ENCODE results near the gene MOCS1. TPM values are rescaled to one million over a fixed set of nuclear protein-coding genes. Genes with fewer than 3 reads are reported as not detected.
A peak's percentile ranks its signal among the peaks of the same experiment; 100 is the strongest.
"Not testable (repeated sequence)": the region's sequence is repeated elsewhere in the genome, so short reads cannot be mapped to it uniquely, and the experiment has no call there.

The MOCS1 gene
- 10 to 100 TPM; 18.3 to 27.3 TPM for total RNA-seq
- long read RNA-seq, donor 1, full-length matches to known transcripts = 10 of 20 reads
- long read RNA-seq, donor 1, partial matches to known transcripts = 3 of 20 reads
- long read RNA-seq, donor 1, other reads (novel, unspliced or antisense) = 7 of 20 reads
- long read RNA-seq, donor 2, full-length matches to known transcripts = 12 of 30 reads
- long read RNA-seq, donor 2, partial matches to known transcripts = 13 of 30 reads
- long read RNA-seq, donor 2, other reads (novel, unspliced or antisense) = 5 of 30 reads

DNA sequence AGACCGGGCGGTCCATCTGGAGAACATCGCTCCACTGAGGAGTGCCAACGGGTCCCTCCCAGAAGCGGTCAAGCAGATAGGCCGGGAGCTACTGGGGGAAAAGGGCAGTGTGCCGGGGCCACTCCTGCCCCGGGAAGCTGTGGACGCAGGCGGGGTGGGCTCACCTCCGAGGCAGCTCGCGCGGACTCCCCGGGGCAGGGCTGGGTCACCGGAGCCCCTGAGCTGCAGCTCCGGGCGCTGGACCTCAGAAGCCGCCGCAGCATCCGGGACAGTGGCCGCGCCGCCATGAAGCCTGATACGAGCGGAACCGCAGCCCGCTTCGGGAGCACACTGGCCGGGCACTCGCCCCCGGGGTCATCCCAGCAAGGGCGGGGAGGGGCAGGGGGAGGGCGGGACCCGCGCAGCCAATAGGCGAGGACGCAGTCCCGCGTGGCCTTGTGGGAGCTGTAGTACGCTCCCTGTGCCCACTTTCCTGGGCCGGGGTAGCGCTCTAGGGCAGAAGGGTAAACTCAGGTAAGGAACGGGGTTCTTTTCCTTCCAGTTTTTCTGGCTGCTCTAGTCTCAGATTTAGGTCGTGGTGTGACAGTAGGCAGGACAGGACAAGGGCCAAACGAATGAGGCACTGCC is at the start of gene MOCS1:
Gene MOCS1 (minus strand): TSS at position 332 of the 627 bp plus-strand sequence. CDS start 45 bp downstream, at position 287.
- intact Hi-C loops (cut with DNase I) = no loop called here
- DNase-seq (ENCODE audit: low spot score) = peak; percentile 93

DNA sequence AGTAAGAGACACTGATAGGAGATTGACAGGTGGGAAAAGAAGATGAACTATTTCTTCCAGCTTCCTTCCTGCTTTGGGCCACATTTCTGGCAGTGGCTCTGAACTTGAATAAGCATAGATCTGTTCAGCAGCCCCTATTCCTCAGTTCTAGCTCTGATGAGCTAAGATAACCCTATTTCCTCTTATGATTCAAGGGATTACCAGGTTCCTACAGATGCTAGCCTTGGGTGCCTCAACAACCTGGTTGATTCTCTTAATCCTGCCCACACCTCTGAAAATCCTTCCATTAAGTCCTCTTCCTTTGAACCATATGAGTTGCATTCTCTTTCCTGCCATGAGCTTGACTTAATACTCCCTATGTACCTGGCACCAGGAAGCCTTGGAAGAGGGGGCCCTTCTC is 49.8 kb upstream of the MOCS1 start:
- intact Hi-C loops (cut with DNase I) = loop anchor here in 1 of 2 donors (10.0 kb wide), 1 partner anchor 321 kb away; no protein-coding TSS in a partner anchor
- no peak for DNase-seq (ENCODE audit: low spot score)

DNA sequence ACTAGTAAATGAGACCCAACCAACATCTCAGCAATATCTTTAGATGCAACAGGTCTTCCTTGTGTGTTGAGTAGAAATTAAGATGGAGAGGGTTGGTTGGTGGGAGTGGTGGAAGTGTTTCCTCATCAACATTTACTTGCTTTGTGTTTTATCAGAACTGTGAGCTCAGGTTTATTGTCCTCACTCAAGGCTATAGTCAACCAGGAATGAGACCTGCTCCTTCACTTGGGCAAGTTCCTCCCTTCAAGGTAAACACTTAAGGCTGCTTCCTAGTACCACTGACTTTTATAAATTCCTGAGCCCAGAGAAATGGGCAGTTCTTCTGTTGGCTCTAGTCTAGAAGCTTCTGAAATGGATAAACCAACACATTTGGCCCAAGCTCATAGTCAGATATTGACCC is 48.9 kb upstream of the MOCS1 start:
- intact Hi-C loops (cut with DNase I) = loop anchor here in 1 of 2 donors (10.0 kb wide), 1 partner anchor 322 kb away; no protein-coding TSS in a partner anchor
- DNase-seq (ENCODE audit: low spot score) = no peak

DNA sequence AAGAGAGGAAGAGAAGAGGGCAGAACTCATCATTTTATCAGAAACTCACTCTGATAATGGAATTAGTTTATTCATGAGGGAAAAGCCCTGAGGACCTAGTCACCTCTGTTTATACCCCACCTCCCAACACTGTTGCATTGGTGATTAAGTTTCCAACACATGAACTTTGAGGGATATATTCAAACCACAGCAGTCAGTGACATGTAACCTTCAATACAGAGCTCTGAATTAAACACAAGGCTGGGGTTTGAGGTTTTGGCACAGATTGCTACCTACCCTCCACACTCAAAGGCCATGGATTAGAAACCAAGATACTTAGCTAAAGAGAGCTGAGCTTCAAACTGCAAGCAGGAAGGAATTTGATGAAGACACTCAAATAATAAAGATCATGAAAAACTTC is 48.5 kb upstream of the MOCS1 start:
- DNase-seq (ENCODE audit: low spot score) = no peak

DNA sequence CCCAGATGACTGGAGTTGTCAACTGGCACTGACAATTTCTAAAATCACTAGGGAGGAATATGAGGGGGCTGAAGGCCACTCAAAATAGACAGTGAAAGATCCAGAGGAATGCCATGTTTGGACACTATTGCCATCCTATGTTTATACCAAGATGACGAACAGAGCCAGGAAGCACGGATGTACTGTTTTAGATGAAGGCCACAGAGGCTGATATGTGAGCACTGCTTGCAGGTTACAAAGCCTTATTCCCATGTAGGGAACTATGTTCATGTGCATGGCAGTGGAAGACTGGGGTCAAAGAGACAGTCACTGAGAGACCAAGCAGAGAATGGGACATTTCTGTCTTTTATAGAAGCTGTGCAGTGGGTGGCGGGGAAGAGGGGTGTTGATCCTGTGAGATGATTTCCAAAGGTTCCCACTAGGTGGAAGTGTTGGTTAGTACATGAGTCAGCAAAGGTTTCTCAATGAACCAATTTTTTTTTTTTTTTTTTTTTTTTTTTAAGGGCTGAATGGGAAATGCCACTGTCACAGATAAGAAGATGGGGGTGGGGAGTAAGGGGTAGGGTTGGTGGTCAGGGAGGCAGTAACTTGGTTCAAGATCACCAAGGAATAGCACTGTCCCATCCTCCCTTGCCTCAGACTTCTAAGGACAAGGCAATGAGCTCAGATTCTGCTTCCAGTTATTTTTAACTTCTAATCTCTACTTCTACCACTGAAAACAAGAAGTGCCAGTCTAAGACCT is 46.7 kb upstream of the MOCS1 start:
- intact Hi-C loops (cut with DNase I) = loop anchor here in 1 of 2 donors (10.0 kb wide), 1 partner anchor 324 kb away; no protein-coding TSS in a partner anchor
- DNase-seq (ENCODE audit: low spot score) = no peak

More for the DNA sequence above, 48.5 kb upstream of the MOCS1 start:
- intact Hi-C loops (cut with DNase I) = loop anchor here in 1 of 2 donors (10.0 kb wide), 1 partner anchor 322 kb away; no protein-coding TSS in a partner anchor

DNA sequence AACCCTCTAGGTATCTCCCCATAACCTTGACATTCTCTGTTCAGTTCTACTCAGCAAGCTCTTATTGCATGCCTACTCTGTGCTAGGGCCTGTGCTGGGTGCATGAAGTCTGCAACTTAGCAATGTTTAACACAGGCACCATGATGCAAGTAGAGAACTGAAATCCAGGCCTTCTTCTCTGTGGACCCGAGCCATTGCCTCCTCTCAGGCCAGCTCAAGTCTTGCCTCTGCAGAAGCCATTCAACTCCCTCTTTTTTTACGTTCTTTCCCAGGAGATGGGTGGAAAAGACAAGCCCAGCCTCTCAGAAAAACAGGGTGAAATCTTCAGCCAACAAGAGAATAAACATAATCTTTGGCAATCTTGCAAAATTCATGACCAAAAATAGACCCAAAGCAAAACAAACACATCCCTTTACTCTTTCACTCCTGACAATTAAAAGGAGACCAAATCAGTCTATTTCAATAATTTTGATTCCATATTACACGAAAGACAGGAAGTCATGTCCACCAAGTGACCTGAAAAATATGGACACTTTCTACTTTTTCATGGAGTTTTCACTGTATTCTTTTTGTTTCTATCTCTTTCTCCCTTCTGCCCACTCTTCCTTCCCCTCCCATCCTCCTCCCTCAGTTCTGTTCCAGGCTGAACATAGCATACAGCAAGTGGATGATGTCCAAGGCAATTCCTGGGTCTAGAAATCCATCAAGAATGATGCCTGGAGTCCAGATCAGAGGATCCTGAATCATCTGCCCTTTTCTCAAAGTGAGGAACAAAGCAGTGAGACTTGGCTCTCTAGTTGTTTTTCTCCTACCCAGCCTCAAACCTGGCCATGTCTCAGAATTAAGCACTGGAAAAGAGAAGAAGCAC is 45.4 kb upstream of the MOCS1 start:
- intact Hi-C loops (cut with DNase I) = loop anchor here in 1 of 2 donors (10.0 kb wide), 1 partner anchor 325 kb away; no protein-coding TSS in a partner anchor
- no peak for DNase-seq (ENCODE audit: low spot score)

DNA sequence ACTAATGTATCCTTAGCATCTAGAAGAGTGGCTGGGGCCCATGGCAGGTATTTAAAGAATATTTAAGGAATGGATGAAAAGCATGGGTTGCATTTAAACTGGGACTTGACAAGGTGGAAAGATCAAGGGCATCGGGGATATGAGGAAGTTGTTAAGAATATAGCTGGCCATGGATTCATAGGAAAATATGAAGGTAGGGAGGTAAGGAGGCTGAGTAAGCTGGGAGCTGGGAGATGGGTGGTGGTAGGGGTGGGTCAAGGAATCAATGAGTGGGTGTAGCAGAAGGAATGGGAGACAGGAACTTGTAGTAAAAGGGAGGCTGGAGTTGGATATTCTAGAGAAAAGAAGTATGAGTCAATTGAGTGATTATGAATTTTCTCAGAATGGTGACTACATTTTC is 44.0 kb upstream of the MOCS1 start:
- no peak for DNase-seq (ENCODE audit: low spot score)
- intact Hi-C loops (cut with DNase I) = no loop called here

DNA sequence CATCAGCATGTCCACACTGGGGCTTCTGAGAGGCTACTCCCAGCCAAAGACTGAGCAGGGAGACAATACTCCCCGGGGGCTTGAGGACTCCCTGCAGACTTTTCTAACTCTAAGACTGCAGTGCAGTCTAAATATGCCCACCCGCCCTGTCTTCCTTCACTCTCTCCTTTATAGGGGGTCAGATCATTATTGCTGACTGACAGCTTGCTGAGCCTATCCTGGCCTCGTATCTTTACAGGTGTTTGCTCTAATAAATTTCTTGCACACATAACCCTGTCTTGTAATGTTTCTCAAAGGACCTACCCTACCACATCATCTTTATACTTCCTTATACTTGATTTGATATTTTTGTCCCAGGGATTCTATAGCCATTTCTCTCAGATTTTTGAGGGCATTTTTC is 39.4 kb upstream of the MOCS1 start:
- no peak for DNase-seq (ENCODE audit: low spot score)
- intact Hi-C loops (cut with DNase I) = no loop called here

DNA sequence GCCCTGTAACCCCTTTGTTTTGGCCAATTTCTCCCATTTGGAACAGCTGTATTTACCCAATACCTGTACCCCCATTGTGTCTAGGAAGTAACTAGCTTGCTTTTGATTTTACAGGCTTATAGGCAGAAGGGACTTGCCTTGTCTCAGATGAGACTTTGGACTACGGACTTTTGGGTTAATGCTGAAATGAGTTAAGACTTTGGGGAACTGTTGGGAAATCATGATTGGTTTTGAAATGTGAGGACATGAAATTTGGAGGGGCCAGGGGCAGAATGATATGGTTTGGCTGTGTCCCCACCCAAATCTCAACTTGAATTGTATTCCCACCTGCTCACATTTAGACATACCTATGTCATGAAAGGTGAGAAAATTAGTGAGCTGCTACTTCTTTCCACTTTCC is 38.5 kb upstream of the MOCS1 start:
- intact Hi-C loops (cut with DNase I); DNase-seq (ENCODE audit: low spot score): not testable (repeated sequence)

DNA sequence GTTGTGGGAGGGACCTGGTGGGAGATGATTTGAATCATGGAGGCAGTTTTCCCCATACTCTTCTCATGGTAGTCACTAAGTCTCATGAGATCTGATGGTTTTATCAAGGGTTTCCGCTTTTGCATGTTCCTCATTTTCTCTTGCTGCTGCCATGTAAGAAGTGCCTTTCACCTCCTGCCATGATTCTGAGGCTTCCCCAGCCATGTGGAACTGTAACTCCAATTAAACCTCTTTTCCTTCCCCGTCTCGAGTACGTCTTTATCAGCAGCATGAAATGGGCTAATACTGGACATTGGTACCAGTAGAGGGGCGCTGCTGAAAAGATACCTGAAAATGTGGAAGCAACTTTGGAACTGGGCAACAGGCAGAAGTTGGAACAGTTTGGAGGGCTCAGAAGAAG is 36.9 kb upstream of the MOCS1 start:
- DNase-seq (ENCODE audit: low spot score); intact Hi-C loops (cut with DNase I): not testable (repeated sequence)

DNA sequence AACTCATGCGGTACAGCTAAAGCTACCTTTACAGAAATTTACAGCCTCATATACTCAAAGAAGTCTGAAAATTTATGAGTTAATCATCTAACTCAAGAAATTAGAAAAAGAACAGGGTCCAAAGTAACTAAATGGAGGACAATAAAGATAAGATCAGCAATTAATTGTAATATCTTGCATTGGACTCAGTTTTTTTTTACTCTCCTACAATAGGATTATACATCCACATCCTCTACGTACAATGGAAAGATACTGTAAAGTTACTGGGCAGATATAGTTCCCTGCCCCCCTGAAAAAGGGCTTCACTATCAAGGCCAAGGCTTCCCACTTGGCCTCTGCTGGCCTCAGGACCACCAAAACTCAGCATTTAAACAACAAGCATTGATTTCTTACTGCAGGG is 31.5 kb upstream of the MOCS1 start:
- no peak for DNase-seq (ENCODE audit: low spot score)
- intact Hi-C loops (cut with DNase I) = no loop called here

DNA sequence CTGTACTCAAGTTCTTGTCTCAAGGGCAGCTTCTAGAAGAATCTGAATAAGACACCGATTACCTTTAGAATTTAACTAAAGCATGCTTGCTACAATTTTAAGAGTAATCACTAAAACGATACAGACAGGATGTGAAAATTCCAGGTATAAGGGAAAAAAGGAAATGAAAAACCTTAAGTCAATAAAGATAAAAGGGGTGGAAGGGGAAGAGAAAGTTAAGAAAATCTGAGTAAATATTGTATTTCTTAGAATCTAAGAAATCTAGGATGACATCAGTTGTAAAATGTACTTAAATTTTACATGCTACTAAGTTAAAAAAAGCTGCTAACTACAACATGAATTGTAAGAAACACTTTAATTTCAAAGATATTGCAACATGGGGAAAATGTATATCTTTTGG is 30.3 kb upstream of the MOCS1 start:
- intact Hi-C loops (cut with DNase I) = no loop called here
- no peak for DNase-seq (ENCODE audit: low spot score)

DNA sequence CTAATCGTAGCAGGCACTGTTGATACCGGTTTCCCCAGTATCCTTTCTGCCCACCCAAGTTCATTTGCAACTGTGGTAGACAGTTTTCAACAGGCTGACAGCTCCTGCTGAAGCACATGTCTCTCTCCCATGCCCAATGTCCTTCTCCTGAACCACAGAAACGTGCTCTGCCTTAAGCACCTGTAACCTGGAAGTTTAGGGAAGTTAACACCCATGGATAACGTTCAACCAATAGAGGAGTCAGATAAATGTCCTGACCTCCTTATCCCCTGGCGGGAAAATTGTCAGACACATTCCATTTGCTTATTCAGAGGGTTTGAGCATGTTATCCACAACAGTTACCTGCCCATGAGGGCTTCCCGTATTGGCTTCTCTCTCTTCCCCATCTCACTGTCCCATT is 29.8 kb upstream of the MOCS1 start:
- intact Hi-C loops (cut with DNase I) = no loop called here

DNA sequence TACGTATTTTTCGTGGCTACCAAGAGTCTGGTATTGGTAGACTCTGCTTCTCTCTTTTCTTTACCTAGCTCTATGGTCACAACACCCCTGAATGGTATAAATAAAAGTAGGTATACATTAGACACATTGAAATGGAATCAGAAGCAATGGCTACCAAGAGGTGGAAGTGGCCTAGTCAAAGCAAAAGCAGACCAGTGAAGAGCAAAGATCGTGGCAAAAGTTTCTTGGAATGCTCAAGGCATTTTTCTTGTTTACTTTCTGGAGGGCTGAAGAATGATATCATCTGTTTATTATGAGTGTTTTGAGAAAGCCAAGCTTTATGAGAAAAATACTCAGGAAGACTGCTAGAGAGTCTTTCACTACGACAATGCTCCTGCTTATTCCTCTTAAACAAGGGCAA is 28.6 kb upstream of the MOCS1 start:
- DNase-seq (ENCODE audit: low spot score) = no peak
- intact Hi-C loops (cut with DNase I) = no loop called here

More for the DNA sequence above, 29.8 kb upstream of the MOCS1 start:
- no peak for DNase-seq (ENCODE audit: low spot score)

DNA sequence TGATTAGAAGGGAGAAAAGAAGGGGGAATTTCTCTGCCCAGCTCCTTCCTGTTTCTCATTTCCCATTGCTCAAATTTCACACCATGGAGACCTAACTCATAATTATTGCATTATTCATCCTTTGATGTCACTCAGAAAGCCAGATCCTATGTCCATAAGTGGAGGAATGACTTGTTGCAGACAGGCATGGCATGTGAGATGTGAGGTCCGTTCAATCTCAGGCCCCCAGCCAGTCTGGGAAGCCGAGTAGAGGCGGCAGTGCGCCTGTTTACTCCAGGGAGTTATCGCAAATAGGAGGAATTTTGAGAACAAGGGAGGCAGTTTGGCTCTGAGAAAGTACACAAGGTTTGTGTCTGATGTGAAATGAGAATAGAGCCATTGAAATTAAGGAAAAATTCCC is 26.9 kb upstream of the MOCS1 start:
- no peak for DNase-seq (ENCODE audit: low spot score)
- intact Hi-C loops (cut with DNase I) = no loop called here

DNA sequence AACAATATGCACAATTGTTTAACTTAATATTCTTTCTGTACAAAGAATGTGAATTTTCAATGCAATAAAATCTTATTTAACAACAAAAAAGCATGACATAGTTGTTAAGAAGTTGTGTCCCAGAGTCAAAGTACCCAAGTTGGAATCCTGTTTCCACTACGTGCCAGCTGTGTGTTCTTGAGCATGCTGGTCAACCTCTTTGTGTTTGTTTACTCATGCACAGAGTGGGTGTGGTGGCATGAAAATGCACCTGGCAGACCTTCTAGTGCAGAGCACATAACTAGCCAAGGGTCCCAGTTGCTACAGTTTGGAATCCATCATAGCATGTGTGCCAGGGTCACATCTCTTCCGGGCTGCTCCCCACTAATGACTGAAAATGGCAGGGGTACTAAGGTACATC is 24.7 kb upstream of the MOCS1 start:
- intact Hi-C loops (cut with DNase I) = no loop called here
- no peak for DNase-seq (ENCODE audit: low spot score)

DNA sequence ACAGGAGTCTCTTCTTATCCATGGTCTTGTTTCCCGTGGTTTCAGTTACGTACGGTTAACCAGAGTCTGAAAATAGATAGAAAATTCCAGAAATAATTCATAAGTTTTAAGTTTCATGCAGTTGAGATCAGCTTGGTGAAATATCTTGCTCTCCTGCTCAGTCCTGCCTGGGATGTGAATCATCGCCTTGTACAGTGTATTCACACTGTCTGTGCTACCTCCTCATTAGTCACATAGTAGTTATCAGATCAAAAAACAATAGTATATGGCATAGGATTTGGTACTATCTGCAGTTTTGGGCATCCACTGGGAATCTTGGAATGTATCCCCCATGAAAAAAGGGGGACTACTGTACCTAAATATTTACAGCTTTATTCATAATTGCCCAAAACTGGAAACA is 22.7 kb upstream of the MOCS1 start:
- no peak for DNase-seq (ENCODE audit: low spot score)
- intact Hi-C loops (cut with DNase I) = no loop called here

DNA sequence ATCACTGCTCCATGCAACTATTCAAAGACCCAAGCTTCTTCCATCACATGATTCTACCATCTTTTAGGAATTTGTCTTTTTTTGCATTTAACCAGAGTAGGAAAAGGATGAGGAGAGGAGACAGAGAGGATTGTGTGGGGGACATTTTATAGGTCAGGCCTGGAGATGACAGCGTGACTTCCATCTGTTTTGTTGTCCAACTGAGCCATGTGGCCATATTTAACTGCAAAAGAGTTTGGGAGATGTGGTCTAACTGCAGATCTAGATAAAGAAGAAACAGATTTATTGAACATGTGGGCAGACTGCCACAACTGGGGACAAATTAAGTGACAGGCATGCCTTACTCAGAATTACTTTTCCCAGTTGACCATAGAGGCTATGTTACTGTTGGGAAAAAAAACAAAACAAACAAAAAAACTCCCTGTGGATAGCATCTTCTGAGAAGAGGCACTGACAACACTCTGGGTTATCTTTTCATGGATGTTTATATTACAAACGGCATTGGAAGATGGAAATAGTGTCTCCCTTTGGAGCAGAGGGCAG is 18.9 kb upstream of the MOCS1 start:
- no peak for DNase-seq (ENCODE audit: low spot score)
- intact Hi-C loops (cut with DNase I) = no loop called here

DNA sequence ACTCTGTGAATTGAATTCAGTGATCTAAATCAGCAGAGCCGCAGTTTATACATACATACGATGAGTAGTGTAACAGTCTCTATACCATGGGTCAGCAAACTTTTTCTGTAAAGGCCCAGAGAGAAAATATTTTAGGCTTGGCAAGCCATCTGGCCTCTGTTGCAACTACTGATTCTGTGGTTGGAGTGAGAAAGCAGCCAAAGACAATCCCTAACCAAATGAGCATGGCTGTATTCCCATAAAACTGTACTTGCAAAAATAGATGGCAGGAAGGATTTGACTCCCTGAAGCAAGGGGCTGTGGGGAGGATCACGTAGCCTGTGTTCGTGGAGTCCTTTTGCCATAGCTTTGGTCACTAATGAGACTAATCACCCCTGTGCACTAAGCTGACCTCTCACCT is 17.9 kb upstream of the MOCS1 start:
- intact Hi-C loops (cut with DNase I) = no loop called here
- no peak for DNase-seq (ENCODE audit: low spot score)
